ENCODE results near the gene MORC4. TPM values are rescaled to one million over a fixed set of nuclear protein-coding genes. Genes with fewer than 3 reads are reported as not detected.

Gene MORC4
- polyA plus RNA-seq, 2 of the 4 experiments (the other 2 are of a cell fraction), result 75.7 to 98.2 TPM

DNA sequence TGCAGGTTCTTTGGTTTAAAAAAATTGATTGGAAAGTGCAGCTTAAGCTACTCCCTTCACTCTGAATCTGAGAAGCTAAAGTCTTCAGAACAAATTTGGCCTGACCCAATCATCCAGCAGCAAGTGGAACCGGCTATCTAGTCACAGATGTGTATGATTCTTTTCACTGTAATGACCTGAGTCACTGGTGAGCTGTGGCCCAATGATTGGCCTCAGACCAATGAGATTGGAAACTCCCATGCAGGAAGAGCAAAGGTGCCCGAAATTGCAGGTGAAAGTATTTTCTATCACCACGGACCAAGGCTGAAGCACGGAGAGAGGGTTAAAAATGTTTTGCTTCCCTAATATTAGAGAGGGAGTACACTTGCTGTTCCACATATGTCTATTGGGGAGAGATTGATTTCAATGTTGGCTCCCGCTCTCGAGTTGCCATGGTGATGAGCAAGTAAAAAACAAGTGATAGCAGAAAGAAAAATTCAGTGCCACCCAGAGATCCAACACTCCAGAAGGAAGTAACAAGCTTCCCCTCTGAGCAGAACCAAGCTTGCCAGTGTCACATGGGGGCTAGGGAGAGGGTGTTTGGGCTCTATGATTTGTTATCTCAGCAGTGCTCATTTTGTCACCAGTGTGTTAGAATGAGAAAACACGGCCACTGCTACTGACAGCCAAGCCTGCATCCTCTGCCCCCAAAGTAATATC is 108.1 kb downstream of the MORC4 start:
- no peak for DNase-seq (ENCODE audit: low read depth in 1 of 2, low spot score in 1 of 2)
- no peak for ATAC-seq
- TF ChIP-seq, protein P1, sequence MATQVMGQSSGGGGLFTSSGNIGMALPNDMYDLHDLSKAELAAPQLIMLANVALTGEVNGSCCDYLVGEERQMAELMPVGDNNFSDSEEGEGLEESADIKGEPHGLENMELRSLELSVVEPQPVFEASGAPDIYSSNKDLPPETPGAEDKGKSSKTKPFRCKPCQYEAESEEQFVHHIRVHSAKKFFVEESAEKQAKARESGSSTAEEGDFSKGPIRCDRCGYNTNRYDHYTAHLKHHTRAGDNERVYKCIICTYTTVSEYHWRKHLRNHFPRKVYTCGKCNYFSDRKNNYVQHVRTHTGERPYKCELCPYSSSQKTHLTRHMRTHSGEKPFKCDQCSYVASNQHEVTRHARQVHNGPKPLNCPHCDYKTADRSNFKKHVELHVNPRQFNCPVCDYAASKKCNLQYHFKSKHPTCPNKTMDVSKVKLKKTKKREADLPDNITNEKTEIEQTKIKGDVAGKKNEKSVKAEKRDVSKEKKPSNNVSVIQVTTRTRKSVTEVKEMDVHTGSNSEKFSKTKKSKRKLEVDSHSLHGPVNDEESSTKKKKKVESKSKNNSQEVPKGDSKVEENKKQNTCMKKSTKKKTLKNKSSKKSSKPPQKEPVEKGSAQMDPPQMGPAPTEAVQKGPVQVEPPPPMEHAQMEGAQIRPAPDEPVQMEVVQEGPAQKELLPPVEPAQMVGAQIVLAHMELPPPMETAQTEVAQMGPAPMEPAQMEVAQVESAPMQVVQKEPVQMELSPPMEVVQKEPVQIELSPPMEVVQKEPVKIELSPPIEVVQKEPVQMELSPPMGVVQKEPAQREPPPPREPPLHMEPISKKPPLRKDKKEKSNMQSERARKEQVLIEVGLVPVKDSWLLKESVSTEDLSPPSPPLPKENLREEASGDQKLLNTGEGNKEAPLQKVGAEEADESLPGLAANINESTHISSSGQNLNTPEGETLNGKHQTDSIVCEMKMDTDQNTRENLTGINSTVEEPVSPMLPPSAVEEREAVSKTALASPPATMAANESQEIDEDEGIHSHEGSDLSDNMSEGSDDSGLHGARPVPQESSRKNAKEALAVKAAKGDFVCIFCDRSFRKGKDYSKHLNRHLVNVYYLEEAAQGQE (IDR thresholded peaks at IDR 0.05), result no peak
- TF ChIP-seq SREBF2 (IDR thresholded peaks at IDR 0.05), result no peak
- TF ChIP-seq EP300 (IDR thresholded peaks at IDR 0.05), result no peak
- no peak for TF ChIP-seq CHD2 (IDR thresholded peaks at IDR 0.05; ENCODE audit: low read length, partially characterized antibody)
- TF ChIP-seq, protein P2, sequence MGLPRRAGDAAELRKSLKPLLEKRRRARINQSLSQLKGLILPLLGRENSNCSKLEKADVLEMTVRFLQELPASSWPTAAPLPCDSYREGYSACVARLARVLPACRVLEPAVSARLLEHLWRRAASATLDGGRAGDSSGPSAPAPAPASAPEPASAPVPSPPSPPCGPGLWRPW (IDR thresholded peaks at IDR 0.05), result no peak
- no peak for TF ChIP-seq RARB (CRISPR knock-in tag; IDR thresholded peaks at IDR 0.05)
- TF ChIP-seq, protein P3, sequence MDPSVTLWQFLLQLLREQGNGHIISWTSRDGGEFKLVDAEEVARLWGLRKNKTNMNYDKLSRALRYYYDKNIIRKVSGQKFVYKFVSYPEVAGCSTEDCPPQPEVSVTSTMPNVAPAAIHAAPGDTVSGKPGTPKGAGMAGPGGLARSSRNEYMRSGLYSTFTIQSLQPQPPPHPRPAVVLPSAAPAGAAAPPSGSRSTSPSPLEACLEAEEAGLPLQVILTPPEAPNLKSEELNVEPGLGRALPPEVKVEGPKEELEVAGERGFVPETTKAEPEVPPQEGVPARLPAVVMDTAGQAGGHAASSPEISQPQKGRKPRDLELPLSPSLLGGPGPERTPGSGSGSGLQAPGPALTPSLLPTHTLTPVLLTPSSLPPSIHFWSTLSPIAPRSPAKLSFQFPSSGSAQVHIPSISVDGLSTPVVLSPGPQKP (IDR thresholded peaks at IDR 0.05; ENCODE audit: low read depth, low read length), result no peak
- TF ChIP-seq ZNF302 (CRISPR knock-in tag; IDR thresholded peaks at IDR 0.05), result no peak
- TF ChIP-seq, protein P4, sequence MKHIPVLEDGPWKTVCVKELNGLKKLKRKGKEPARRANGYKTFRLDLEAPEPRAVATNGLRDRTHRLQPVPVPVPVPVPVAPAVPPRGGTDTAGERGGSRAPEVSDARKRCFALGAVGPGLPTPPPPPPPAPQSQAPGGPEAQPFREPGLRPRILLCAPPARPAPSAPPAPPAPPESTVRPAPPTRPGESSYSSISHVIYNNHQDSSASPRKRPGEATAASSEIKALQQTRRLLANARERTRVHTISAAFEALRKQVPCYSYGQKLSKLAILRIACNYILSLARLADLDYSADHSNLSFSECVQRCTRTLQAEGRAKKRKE (CRISPR knock-in tag; IDR thresholded peaks at IDR 0.05; ENCODE audit: low read depth), result no peak
- TF ChIP-seq MAZ (IDR thresholded peaks at IDR 0.05; ENCODE audit: borderline replicate concordance, low read depth, low read length), result no peak
- TF ChIP-seq PHF8 (IDR thresholded peaks at IDR 0.05; ENCODE audit: borderline replicate concordance, low read depth), result no peak
- no peak for TF ChIP-seq RFX5 (IDR thresholded peaks at IDR 0.05)
- ChIA-PET POLR2A (no interaction called here), CTCF (interaction anchor here (0.9 to 4.5 kb wide), 7 partner anchors 8 to 885 kb away, joined by 3 to 29 read pairs (median 5); partner anchors contain the start of genes NCBP2L and RIPPLY1)
- H3K4me2 ChIP-seq, result no peak overlapping the region
- 76% methylated on average over 7 of the region's 7 CpGs for WGBS (ENCODE audit: missing lambda C conversion rate)
- peak; percentile 32 for FAIRE-seq
- H3K9me3 ChIP-seq, result no peaks in the 10 kb centered on the region
- peak overlapping the region in 1 of 2 experiments; percentile 88; a peak in 3 of 6 replicates for H3K27ac ChIP-seq
- peaks cover 31% of the 10 kb centered on the region for H3K4me1 ChIP-seq
- no peak overlapping the region for H3K4me3 ChIP-seq

Other genes with a start within 250 kb of the MORC4 start
- 2.9 and 3.3 TPM in 2 replicates for gene TBC1D8B, start 197.5 kb downstream of the MORC4 start, polyA plus RNA-seq (2011; rRNA removed)
- 2.6 to 3.3 TPM (median 3.2 TPM) in 3 replicates for gene TBC1D8B, start 197.5 kb downstream of the MORC4 start, polyA plus RNA-seq (2017; fragmentation: RNase III; extraction: RNeasy Plus Mini Kit Qiagen cat#74134 plus additional on column Dnase treatment)
- 0.14 and 0.28 TPM in 2 replicates for gene RIPPLY1, start 96.9 kb downstream of the MORC4 start, polyA plus RNA-seq (2011; rRNA removed)
- gene RIPPLY1, start 96.9 kb downstream of the MORC4 start, polyA plus RNA-seq (2017; fragmentation: RNase III; extraction: RNeasy Plus Mini Kit Qiagen cat#74134 plus additional on column Dnase treatment), result 0.10 to 0.17 TPM (median 0.11 TPM) in 3 replicates
- gene CLDN2, start 79.8 kb downstream of the MORC4 start, polyA plus RNA-seq (2011; rRNA removed), result 28.1 and 49.2 TPM in 2 replicates
- 18.7 to 28.6 TPM (median 24.8 TPM) in 3 replicates for gene CLDN2, start 79.8 kb downstream of the MORC4 start, polyA plus RNA-seq (2017; fragmentation: RNase III; extraction: RNeasy Plus Mini Kit Qiagen cat#74134 plus additional on column Dnase treatment)
- 20.5 and 25.8 TPM in 2 replicates for gene RBM41, start 118.6 kb upstream of the MORC4 start, polyA plus RNA-seq (2011; rRNA removed)
- 16.2 to 17.7 TPM (median 17.1 TPM) in 3 replicates for gene RBM41, start 118.6 kb upstream of the MORC4 start, polyA plus RNA-seq (2017; fragmentation: RNase III; extraction: RNeasy Plus Mini Kit Qiagen cat#74134 plus additional on column Dnase treatment)
- gene NUP62CL, start 206.2 kb upstream of the MORC4 start, polyA plus RNA-seq (2011; rRNA removed), result 30.1 and 37.6 TPM in 2 replicates
- gene NUP62CL, start 206.2 kb upstream of the MORC4 start, polyA plus RNA-seq (2017; fragmentation: RNase III; extraction: RNeasy Plus Mini Kit Qiagen cat#74134 plus additional on column Dnase treatment), result 12.5 to 15.8 TPM (median 14.1 TPM) in 3 replicates
- not detected in 2 replicates for gene DNAAF6, start 206.4 kb upstream of the MORC4 start, polyA plus RNA-seq (2011; rRNA removed)
- not detected in 3 replicates for gene DNAAF6, start 206.4 kb upstream of the MORC4 start, polyA plus RNA-seq (2017; fragmentation: RNase III; extraction: RNeasy Plus Mini Kit Qiagen cat#74134 plus additional on column Dnase treatment)